VCaP (cell line): ENCODE data around the gene MRPL42.
"Not testable (repeated sequence)": the region's sequence is repeated elsewhere in the genome, so short reads cannot be mapped to it uniquely, and the experiment has no call there.

Source experiments
- H3K27ac ChIP-seq: fragments of 450-650 bp; 2 replicates; pipeline ENCODE4 v1.5.1; 2017
- TF ChIP-seq, protein P1 (sequence below): fragments of 450-650 bp; conservative IDR thresholded peaks from 2 replicates; pipeline ENCODE4 v1.5.1; 2017; ENCODE audit warnings: mild to moderate bottlenecking, moderate library complexity

MRPL42 gene

DNA sequence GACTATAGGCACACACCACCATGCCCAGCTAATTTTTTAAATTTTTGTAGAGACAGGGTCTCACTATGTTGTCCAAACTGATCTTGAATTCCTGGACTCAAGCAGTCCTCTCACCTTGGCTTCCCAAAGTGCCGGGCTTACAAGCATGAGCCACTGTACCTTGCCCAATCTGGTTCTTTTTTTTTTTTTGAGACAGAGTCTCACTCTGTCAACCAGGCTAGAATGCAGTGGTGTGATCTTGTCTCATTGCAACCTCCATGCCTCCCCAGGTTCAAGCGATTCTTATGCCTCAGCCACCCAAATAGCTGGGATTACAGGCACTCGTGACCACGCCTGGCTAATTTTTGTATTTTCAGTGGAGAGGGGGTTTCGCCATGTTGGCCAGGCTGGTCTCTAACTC lies 15.4 kb downstream of the MRPL42 start:
- TF ChIP-seq, protein P1, sequence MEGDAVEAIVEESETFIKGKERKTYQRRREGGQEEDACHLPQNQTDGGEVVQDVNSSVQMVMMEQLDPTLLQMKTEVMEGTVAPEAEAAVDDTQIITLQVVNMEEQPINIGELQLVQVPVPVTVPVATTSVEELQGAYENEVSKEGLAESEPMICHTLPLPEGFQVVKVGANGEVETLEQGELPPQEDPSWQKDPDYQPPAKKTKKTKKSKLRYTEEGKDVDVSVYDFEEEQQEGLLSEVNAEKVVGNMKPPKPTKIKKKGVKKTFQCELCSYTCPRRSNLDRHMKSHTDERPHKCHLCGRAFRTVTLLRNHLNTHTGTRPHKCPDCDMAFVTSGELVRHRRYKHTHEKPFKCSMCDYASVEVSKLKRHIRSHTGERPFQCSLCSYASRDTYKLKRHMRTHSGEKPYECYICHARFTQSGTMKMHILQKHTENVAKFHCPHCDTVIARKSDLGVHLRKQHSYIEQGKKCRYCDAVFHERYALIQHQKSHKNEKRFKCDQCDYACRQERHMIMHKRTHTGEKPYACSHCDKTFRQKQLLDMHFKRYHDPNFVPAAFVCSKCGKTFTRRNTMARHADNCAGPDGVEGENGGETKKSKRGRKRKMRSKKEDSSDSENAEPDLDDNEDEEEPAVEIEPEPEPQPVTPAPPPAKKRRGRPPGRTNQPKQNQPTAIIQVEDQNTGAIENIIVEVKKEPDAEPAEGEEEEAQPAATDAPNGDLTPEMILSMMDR, result no peak
- no peak overlapping the region for H3K27ac ChIP-seq

DNA sequence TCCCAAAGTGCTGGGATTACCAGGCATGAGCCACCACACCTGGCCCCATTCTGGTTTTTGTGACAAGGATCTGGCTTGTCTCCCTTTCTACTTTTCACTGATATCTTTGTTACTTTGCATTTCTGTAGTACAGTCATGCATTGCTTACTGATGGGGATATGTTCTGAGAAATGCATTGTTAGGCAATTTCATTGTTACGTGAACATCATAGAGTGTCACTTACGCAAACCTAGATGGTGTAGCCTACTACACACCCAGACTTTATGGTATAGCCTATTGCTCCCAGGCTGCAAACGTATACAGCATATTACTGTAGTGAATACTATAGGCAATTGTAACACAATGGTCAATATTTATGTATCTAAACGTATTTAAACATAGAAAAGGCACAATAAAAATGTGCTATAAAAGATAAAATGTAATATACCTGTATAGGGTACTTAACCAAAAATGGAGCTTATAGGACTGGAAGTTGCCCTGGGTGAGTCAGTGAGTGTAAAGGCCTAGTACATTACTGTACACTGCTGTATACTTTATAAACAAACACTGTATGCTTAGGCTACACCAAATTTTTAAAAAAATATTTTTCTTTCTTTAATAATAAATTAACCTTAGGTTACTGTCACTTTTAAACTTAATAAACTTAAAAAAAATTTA lies 16.0 kb downstream of the MRPL42 start:
- TF ChIP-seq, protein P1, result no peak
- H3K27ac ChIP-seq, result no peak overlapping the region

DNA sequence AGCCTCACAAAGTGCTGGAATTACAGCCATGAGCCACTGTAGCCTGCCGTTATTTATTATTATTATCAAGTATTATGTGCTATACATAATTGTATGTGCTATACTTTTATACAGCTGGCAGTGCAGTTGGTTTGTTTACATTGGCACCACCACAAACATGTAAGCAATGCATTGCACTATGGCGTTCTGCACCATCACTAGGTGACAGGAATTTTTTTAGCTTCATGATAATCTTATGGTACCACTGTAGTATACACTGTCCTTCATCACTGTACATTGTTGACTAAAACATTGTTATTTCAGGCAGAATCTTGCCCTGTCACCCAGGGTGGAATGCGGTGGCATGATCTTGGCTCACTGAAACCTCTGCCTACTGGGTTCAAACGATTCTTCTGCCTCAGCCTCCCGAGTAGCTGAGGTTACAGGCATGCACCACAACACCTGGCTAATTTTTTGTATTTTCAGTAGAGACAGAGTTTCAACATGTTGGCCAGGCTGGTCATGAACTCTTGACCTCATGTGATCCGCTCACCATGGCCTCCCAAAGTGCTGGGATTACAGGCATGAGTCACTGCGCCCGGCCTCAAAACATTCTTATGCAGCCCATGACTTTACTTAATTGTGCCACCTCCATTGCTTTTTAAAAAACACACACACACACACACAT lies 17.1 kb downstream of the MRPL42 start:
- no peak overlapping the region for H3K27ac ChIP-seq
- TF ChIP-seq, protein P1, result no peak

DNA sequence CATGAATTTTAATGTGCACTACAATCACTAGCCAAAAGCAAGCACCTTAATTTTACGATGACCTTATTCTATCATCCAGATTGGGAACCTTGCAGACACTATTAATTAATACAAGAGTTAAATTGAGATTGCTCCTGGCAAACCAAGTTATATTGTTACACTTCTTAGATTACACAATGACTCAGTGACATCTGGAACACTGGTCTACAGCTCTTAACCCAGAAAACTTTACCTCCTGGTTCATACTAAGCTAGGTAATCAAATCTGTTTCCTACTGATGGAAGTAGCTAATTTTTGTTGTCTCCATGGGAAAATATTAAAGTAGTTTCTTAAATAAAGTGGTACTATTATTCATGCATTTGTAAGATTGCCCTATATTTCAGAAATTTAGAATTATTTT lies 25.5 kb downstream of the MRPL42 start:
- H3K27ac ChIP-seq, result not testable (repeated sequence)

DNA sequence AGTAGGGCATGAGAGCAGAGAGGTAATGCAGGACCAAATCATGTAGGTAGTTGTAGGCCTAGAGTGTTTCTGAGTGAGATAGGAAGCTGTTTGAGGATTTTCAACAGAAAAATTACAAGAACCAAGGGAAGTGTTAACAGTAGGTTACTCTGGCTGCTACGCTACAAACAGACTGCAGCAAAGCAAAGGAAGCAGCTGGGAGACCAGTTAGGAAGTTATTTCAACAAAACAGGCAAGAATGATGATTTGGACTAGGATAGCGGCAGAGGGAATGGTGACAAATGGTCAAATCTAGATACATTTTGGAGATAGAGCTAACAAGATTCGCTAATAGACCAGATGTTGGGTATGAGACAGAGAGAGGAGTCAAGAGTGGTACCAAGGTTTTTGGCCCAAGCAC lies 26.8 kb downstream of the MRPL42 start:
- H3K27ac ChIP-seq, result no peak overlapping the region
- TF ChIP-seq, protein P1, result no peak

DNA sequence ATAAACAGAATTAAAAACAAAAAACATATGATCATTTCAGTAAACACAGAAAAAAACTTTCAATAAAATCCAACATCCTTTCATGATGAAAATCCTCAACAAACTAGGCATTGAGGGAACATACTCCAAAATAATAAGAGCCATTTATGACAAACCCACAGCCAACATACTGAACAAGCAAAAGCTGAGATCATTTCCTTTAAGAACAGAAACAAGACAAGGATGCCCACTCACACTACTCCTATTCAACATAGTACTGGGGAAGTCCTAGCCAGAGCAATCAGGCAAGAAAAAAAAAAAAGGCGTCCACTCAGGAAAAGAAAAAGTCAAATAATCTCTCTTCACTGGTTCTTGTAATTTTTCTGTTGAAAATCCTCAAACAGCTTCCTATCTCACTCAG lies 30.1 kb downstream of the MRPL42 start:
- TF ChIP-seq, protein P1, result no peak
- H3K27ac ChIP-seq, result no peak overlapping the region

DNA sequence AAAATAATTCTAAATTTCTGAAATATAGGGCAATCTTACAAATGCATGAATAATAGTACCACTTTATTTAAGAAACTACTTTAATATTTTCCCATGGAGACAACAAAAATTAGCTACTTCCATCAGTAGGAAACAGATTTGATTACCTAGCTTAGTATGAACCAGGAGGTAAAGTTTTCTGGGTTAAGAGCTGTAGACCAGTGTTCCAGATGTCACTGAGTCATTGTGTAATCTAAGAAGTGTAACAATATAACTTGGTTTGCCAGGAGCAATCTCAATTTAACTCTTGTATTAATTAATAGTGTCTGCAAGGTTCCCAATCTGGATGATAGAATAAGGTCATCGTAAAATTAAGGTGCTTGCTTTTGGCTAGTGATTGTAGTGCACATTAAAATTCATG lies 31.5 kb downstream of the MRPL42 start:
- not testable (repeated sequence) for H3K27ac ChIP-seq

DNA sequence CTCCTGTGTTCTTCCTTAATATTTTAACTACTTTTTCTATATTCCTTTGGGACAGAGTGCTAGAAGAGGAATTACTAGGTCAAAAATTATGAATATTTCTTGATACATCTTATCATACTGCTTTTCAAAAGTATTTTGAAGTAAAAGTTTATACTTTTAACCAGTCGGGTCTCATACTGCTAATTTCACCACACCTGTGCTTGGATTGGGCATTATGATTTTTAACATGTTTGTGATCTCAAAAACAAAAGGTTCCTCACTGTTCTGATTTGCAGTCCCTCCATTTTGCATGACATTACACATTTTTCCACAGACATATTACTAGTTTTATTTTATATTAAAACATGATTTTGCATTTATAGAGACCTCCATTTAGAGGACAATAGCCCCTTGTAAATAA lies 32.9 kb downstream of the MRPL42 start:
- TF ChIP-seq, protein P1, result no peak
- H3K27ac ChIP-seq, result no peak overlapping the region
